ENCODE results near the gene ATP6V0A1. TPM values are rescaled to one million over a fixed set of nuclear protein-coding genes. Genes with fewer than 3 reads are reported as not detected.
"Not testable (repeated sequence)": the region's sequence is repeated elsewhere in the genome, so short reads cannot be mapped to it uniquely, and the experiment has no call there.

The ATP6V0A1 gene
- total RNA-seq, 2 donors from 2014 or later = 69.6 to 70.1 TPM

DNA sequence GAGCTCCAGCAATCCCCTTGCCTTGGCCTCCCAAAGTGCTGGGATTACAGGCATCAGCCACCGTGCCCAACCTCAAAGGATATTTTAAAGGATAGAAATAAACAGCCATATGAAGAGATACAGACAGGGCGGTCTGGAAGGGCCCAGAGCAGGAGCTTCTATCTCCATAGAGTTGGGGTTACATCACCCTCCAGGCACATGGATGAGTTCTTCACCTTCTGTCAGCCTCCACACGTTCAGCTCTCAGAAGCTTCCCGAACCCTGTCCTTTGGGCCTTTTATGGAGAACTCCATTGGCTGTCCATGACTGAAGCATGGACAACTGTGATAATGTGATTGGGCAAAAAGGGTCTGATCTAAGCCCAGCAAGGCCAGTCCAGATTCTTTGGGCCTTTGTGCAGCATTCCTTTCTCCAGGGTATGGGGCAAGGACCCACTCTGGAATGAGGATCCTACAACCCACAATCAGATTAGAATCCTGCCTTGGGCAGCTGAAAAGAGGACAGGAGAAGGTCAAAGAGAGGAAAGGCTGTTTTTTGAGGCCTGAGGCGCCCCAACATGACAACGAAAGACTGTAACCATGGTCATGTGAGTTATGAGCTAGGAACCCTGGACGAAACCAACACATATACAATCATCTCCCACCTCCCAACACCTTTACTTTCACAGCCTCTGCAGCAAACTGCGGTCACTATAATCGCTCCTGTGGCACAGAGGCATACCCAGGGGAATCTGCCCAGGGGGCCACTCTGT, 87.3 kb downstream of the ATP6V0A1 start:
- intact Hi-C loops (cut with DNase I); DNase-seq (ENCODE audit: low spot score): not testable (repeated sequence)

DNA sequence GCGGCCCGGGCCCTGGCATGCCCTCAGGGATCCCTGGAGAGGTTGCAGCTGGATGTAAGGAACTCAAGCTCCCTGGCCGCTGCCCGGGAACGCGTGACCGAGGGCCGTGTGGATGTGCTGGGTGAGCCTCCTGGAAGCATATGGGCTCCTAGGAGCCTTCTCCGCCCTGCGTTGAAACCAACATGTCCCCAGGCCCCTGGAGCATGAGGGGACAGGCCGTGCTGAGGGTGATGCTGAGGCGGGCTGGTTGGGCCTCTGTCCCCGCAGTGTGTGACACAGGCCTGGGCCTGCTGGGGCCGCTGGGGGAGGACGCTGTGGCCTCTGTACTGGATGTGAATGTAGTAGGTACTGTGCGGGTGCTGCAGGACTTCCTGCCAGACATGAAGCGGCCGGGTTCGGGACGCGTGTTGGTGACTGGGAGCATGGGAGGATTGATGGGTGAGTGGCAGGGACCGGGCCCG, 88.4 kb downstream of the ATP6V0A1 start:
- DNase-seq (ENCODE audit: low spot score) = no peak
- intact Hi-C loops (cut with DNase I) = no loop called here

DNA sequence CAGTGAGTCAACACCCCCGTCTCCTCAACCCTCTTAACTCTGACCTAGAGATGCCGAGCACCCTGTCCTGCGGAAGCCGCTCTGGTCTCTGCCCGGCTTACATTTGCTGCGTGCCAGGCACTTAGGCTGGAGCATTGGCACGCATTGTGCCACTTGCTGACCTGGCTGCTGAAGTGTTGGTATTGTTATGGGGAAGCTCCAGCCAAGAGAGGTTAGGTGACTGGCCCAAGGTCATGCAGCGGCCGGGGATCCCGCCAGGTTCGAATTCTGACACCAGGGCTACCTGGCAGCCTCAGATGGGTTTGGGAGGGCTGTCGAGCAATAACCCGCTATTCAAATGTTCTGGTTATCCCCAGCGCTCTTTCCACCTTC, 89.0 kb downstream of the ATP6V0A1 start:
- no peak for DNase-seq (ENCODE audit: low spot score)
- intact Hi-C loops (cut with DNase I) = no loop called here

DNA sequence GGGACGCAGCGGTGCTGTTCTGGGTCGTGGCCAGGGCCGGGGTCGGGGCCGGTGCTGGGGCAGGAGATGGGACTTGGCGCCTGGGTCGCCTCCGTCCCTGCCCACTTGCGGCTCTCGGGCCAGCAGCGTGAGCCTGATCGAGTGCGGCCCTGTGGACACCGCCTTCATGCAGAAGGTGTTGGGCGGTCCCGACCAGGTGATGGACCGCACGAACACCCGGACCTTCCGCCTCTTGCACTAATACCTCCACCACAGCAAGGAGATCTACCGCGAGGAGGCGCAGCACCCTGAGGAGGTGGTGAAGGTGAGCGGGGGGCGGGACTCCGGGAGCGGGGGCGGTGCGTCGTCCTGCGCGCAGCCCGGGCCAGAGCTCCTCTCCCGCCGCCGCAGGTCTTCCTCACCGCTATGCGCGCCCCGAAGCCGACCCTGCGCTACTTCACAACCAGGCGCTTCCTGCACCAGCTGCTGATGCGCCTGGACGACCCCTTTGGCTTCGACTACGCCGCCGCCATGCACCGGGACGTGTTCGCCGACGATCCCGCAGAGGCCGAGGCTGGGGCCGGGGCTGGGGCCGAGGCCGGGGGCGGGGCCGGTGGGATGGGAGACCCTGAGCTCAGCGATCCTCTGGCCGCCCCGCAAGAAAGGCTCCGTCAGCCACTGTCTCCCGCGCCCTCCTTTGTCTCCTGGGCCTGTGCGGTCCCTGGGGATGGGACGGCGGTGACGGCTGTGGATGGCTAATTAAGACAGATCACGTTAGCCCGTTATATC, 89.6 kb downstream of the ATP6V0A1 start:
- no peak for DNase-seq (ENCODE audit: low spot score)

DNA sequence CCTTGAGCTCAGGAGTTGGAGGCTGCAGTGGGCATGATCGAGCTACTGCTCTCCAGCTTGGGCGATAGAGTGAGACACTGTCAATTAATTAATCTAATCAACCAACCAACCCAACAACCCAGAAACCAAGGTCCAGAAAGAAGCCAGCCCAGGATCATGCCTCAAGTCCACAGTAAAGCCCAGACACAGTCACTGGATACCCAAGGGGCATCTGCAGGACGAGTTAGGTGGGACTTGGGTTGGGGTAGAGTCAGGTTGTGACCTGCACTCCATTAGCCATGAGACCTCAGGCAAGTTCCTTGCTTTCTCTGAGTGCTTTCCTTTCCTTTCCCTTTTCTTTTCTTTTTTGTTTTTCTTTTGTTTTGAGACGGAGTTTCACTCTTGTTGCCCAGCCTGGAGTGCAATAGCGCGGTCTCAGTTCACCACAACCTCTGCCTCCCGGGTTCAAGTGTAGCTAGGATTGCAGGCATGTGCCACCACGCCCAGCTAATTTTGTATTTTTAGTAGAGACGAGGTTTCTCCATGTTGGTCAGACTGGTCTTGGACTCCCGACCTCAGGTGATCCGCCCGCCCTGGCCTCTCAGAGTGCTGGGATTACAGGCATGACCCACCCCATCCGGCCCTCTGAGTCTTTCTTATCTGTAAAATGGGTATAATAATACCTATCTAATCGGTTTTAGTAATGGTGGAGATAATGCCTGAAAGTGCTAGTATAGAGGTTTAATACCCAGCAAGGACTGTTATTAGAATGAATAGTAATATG, 90.5 kb downstream of the ATP6V0A1 start:
- intact Hi-C loops (cut with DNase I) = no loop called here
- DNase-seq (ENCODE audit: low spot score) = no peak

More for the DNA sequence above, 89.6 kb downstream of the ATP6V0A1 start:
- intact Hi-C loops (cut with DNase I) = no loop called here

DNA sequence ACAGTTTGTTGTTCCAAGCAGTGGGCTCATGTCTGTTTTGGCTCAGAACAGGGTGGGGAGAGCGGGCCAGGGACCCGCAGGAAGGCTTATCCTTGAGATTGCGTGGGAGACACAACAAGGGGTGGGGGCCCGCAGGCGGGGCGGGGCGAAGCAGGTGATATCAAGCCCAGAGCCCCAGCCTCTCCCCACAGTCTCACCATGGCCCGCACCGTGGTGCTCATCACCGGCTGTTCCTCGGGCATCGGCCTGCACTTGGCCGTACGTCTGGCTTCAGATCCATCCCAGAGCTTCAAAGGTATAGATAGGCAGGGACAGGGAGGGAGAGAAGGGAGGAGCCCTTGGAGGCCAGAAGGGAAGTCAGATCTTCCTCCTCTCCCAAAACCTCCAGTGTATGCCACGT, 94.1 kb downstream of the ATP6V0A1 start, which contains the start of gene HSD17B1:
Gene HSD17B1, plus strand, starts transcription at position 188 of the 400 bp plus-strand sequence. Its CDS starts 11 bp downstream, at position 199.
- intact Hi-C loops (cut with DNase I); DNase-seq (ENCODE audit: low spot score): not testable (repeated sequence)

DNA sequence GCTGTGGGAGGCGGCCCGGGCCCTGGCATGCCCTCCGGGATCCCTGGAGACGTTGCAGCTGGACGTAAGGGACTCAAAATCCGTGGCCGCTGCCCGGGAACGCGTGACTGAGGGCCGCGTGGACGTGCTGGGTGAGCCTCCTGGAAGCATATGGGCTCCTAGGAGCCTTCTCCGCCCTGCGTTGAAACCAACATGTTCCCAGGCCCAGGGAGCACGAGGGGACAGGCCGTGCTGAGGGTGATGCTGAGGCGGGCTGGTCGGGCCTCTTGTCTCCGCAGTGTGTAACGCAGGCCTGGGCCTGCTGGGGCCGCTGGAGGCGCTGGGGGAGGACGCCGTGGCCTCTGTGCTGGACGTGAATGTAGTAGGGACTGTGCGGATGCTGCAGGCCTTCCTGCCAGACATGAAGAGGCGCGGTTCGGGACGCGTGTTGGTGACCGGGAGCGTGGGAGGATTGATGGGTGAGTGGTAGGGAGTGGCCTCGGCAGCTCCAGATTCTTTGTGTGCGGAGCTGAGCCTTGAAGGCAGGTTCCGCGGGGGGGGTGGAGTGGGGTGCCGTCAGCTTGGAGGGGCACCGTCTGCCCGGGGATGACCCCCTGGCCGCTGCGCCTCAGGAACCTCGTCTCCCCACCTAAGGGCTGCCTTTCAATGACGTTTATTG, 94.6 kb downstream of the ATP6V0A1 start:
- no peak for DNase-seq (ENCODE audit: low spot score)
- intact Hi-C loops (cut with DNase I) = no loop called here

DNA sequence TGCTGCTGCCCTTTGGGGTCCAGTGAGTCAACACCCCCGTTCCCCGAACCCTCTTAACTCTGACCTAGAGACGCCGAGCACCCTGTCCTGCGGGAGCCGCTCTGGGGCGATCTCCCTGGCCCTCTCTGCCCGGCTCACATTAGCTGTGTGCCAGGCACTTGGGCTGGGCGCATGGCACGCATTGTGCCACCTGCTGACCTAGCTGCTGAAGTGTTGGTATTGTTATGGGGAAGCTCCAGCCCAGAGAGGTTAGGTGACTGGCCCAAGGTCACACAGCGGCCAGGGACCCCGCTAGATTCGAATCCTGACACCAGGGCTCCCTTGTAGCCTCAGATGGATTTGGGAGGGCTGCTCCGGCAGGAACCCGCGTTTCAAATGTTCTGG, 95.2 kb downstream of the ATP6V0A1 start:
- intact Hi-C loops (cut with DNase I) = no loop called here
- no peak for DNase-seq (ENCODE audit: low spot score)

DNA sequence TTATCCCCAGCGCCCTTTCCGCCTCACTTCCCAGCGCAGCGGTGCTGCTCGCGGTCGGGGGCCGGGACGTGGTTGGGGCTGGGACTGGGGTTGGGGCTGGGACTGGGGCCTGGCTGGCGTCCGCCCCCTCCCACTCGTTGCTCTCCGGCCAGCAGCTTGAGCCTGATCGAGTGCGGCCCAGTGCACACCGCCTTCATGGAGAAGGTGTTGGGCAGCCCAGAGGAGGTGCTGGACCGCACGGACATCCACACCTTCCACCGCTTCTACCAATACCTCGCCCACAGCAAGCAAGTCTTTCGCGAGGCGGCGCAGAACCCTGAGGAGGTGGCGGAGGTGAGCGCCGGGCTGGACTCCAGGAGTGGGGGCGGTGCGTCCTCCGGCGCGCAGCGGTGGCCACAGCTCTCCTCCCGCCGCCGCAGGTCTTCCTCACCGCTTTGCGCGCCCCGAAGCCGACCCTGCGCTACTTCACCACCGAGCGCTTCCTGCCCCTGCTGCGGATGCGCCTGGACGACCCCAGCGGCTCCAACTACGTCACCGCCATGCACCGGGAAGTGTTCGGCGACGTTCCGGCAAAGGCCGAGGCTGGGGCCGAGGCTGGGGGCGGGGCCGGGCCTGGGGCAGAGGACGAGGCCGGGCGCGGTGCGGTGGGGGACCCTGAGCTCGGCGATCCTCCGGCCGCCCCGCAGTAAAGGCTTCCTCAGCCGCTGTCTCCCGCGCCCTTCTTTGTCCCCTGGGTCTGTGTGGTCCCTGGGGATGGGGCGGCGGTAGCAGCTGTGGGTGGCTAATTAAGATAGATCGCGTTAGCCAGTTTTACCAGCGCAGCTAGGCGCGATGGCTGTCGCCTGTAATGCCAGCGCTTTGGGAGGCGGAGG, 95.8 kb downstream of the ATP6V0A1 start:
- DNase-seq (ENCODE audit: low spot score) = peak; percentile 96
- intact Hi-C loops (cut with DNase I) = no loop called here

DNA sequence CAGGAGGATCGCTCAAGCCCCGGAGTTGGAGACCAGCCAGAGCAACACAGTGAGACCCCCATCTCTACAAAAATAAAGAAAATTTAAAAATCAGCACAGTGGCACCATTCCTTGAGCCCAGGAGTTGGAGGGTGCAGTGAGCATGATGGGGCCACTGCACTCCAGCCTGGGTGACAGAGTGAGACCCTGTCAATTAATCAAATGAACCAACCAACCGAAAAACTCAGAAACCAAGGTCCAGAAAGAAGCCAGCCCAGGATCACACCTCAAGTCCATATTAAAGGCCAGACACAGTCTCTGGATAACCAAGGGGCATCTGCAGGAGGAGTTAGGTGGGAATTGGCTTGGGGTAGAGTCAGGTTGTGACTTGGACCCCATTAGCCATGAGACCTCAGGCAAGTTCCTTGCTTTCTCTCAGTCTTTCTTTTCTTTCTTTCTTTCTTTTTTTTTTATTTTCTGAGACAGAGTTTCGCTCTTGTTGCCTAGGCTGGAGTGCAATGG, 96.5 kb downstream of the ATP6V0A1 start:
- DNase-seq (ENCODE audit: low spot score) = no peak
- intact Hi-C loops (cut with DNase I) = no loop called here

DNA sequence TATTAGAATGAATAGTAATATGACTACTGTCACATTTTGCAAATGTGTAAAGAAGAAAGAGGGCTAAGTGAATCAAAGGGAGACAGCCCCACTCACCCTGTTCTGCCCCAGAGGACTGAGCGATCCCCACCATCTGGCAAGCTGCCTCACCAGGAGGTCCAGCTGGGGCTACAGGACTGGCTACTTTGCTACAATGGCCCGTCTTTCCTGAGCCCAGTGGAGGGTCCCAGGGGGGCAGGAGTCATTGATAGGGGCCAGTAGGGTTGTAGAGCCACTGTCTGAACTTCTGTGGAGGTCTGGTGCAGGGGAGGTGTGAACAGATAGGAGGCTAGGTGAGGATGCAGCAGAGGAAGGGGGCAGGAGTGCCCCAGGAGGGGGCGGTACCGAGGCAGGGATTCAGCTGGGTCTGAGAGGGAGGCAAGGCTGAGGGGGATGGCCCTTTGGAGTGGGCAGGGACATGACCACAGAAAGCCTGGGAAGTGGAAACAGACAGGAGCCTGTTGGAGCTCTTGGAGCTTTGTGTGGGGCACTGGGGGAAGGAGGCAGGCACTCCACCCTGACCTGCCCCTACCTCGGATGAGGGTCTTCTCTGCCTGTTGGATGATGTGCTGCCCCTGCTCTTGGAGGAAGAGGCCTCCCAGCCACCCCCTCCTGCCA, 97.4 kb downstream of the ATP6V0A1 start:
- intact Hi-C loops (cut with DNase I); DNase-seq (ENCODE audit: low spot score): not testable (repeated sequence)

DNA sequence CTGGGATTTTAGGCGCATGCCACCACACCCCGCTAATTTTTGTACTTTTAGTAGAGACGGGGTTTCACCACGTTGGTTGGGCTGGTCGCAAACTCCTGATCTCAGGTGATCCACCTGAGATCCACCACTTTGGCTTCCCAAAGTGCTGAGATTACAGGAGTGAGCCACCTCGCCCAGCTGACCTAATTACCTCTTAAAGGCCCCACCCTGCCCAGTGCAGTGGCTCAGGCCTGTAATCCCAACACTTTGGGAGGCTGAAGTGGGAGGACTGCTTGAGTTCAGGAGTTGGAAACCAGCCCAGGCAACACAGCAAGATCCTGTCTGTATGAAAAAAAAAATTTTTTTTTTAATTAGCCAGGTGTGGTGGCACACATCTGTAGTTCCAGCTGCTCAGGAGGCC, 100.4 kb downstream of the ATP6V0A1 start:
- intact Hi-C loops (cut with DNase I) = no loop called here
- DNase-seq (ENCODE audit: low spot score) = no peak

DNA sequence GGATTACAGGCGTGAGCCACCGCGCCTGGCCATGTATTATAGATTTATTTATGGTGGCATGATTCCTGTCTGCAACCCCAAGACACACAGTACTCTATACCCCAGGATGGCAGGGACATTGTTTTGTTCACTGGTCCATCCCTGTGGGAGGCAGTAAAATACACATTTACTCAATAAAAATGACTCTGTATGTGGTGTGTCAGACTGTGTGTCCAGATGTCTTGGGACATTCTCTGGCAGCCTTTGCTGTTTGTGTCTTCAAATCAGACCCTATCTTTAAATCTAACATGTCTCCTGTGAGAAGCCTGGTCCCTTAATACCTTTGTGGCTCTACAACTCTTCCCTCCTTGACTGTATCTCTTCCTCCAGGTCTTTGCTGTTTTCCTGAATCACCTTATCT, 101.6 kb downstream of the ATP6V0A1 start:
- intact Hi-C loops (cut with DNase I) = no loop called here
- DNase-seq (ENCODE audit: low spot score) = no peak

DNA sequence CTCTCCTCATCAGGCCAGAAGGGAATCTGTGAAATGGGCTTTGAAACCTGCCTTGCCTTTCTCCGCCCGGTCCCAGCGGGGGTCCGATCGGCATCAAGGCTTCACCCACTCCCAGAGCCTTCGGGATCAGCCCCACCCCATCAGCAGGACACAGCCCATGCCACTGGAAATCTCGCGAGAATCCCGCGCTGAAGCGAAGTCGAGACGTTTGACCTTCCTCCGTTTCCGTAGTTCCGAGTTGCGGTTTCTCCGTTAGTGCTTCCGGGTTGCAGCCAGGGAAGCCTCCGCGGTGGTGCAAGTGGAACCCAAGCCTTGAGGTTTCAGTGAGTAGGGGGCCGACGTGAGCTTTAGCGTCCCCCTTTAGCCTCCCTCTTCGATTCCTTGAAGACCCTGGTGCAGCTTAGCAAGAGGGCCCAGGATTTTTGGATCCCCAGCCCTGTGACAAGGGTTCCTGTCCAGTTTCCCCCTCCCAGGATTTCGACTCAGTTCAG, 103.3 kb downstream of the ATP6V0A1 start, which contains the start of gene COASY:
Gene COASY, plus strand, starts transcription at position 252 of the 491 bp plus-strand sequence. CDS start 475 bp downstream, outside the sequence.
- peak; percentile 99 for DNase-seq (ENCODE audit: low spot score)
- intact Hi-C loops (cut with DNase I) = no loop called here

DNA sequence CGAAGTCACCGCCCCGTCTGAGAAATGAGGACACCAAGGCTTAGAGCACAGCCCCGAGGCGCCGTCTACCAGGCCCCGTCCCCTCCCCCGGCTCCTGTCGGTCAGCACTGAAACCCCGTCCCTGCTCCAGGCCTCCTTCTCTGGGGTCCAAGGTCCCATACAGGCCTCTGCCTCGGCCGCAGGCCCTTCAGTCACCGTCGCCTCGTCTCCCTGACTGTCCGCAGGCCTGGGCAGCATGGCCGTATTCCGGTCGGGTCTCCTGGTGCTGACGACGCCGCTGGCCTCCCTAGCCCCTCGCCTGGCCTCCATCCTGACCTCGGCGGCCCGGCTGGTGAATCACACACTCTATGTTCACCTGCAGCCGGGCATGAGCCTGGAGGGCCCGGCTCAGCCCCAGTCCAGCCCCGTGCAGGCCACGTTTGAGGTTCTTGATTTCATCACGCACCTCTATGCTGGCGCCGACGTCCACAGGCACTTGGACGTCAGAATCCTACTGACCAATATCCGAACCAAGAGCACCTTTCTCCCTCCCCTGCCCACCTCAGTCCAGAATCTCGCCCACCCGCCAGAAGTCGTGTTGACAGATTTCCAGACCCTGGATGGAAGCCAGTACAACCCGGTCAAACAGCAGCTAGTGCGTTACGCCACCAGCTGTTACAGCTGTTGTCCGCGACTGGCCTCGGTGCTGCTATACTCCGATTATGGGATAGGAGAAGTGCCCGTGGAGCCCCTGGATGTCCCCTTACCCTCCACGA, 103.9 kb downstream of the ATP6V0A1 start:
- DNase-seq (ENCODE audit: low spot score) = no peak
- intact Hi-C loops (cut with DNase I) = no loop called here

DNA sequence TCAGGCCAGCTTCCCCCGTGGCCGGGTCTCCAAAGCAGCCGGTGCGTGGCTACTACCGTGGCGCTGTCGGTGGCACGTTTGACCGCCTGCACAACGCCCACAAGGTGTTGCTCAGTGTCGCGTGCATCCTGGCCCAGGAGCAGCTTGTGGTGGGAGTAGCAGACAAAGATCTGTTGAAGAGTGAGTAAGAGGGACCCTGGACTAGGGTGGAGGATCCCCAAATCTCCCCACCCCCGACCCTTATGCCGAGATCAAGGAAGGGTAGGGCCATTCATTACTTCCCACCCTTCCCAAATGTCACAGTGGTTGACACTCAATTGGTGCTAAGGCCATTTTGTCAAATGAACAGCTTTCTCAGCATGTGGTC, 104.4 kb downstream of the ATP6V0A1 start:
- DNase-seq (ENCODE audit: low spot score) = no peak

DNA sequence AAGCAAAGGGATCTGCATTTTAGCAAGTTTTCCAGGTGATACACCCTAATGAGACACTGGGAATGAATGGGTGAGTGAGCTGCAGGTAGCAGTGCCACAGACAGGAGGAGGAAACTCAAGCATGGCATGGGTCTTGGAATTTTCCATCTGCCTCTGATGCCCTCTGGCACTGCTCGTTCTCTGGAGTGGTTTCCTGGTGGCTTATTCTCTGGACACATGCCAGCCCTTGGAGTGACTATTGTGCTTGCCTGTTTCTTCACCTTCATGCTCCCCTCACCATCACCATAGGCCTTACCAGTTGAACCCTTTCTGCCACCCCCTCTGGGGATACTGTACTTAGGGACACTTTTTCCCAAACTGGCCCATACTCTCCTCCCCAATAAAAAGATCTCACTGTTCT, 104.9 kb downstream of the ATP6V0A1 start:
- no peak for DNase-seq (ENCODE audit: low spot score)
- intact Hi-C loops (cut with DNase I) = no loop called here

More for the DNA sequence above, 104.4 kb downstream of the ATP6V0A1 start:
- intact Hi-C loops (cut with DNase I) = no loop called here

All from posterior vena cava (tissue), 2 donors.